ENCODE measurements around the gene ZFPM1. TPM values are rescaled to one million over a fixed set of nuclear protein-coding genes. Genes with fewer than 3 reads are reported as not detected.

Gene ZFPM1
- total RNA-seq, 3 donors from 2014 or later: 14.2 to 17.3 (median 15.9) TPM

DNA sequence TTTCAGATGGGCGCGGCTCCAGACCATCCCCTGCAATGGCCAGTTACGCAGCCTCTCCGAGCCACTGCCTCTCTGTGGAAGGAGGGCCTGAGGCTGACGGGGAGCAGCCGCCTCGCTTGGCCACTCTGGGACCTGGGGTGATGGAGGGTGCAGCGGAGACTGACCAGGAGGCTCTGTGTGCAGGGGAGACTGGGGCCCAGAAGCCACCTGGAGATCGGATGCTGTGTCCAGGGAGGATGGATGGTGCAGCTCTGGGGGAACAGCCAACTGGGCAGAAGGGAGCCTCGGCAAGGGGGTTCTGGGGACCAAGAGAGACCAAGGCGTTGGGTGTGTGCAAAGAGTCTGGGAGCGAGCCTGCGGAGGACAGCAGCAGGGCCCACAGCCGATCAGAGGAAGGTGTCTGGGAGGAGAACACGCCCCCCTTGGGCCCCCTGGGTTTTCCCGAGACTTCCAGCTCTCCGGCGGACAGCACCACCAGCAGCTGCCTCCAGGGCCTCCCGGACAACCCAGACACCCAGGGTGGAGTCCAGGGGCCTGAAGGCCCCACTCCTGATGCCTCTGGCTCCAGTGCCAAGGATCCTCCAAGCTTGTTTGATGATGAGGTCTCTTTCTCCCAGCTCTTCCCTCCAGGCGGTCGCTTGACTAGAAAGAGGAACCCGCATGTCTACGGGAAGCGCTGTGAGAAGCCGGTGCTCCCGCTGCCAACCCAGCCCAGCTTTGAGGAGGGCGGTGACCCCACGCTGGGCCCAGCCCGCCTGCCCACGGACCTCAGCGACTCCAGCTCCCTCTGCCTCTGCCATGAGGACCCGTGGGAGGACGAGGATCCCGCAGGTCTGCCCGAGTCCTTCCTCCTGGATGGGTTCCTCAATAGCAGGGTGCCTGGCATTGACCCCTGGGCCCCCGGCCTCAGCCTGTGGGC, 17.4 kb upstream of the ZFPM1 start:
- Mint-ChIP-seq H3K36me3 (ENCODE audit: insufficient read depth) (no peaks in the 10 kb centered on the region), H3K9me3 (no peaks in the 10 kb centered on the region), H3K27me3 (ENCODE audit: low read depth) (peaks cover 2% of the 10 kb centered on the region), H3K4me1 (ENCODE audit: low read depth) (peaks cover 8% of the 10 kb centered on the region), H3K4me3 (no peak overlapping the region)
- ATAC-seq: no peak
- no peak for DNase-seq

- ATAC-seq (no peak), DNase-seq (no peak)
- Mint-ChIP-seq H3K4me3 (no peak overlapping the region), H3K36me3 (ENCODE audit: insufficient read depth) (no peaks in the 10 kb centered on the region), H3K9me3 (no peaks in the 10 kb centered on the region), H3K27me3 (ENCODE audit: low read depth) (peaks cover 2% of the 10 kb centered on the region), H3K4me1 (ENCODE audit: low read depth) (peaks cover 3% of the 10 kb centered on the region)
These were observed 16.3 kb upstream of the ZFPM1 start for GRCh38 chr16:88436796-88437195.

DNA sequence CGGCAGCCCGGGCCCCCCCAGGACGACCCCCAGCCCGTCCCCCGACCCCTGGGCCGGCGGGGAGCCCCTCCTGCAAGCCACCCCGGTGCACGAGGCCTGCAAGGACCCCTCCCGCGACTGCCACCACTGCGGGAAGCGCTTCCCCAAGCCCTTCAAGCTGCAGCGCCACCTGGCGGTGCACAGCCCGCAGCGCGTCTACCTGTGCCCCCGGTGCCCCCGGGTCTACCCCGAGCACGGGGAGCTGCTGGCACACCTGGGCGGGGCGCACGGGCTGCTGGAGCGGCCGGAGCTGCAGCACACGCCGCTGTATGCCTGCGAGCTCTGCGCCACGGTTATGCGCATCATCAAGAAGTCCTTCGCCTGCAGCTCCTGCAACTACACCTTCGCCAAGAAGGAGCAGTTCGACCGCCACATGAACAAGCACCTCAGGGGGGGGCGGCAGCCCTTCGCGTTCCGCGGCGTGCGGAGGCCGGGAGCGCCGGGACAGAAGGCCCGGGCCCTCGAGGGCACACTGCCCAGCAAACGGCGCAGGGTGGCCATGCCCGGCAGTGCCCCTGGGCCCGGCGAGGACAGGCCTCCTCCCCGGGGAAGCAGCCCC, 15.6 kb upstream of the ZFPM1 start:
- no peak overlapping the region for H3K4me3 Mint-ChIP-seq
- ATAC-seq (peak; percentile 82), DNase-seq (peak; percentile 71)
- no peaks in the 10 kb centered on the region for H3K36me3 Mint-ChIP-seq (ENCODE audit: insufficient read depth)
- no peaks in the 10 kb centered on the region for H3K9me3 Mint-ChIP-seq
- peaks cover 1% of the 10 kb centered on the region for H3K4me1 Mint-ChIP-seq (ENCODE audit: low read depth)
- no peaks in the 10 kb centered on the region for H3K27me3 Mint-ChIP-seq (ENCODE audit: low read depth)

DNA sequence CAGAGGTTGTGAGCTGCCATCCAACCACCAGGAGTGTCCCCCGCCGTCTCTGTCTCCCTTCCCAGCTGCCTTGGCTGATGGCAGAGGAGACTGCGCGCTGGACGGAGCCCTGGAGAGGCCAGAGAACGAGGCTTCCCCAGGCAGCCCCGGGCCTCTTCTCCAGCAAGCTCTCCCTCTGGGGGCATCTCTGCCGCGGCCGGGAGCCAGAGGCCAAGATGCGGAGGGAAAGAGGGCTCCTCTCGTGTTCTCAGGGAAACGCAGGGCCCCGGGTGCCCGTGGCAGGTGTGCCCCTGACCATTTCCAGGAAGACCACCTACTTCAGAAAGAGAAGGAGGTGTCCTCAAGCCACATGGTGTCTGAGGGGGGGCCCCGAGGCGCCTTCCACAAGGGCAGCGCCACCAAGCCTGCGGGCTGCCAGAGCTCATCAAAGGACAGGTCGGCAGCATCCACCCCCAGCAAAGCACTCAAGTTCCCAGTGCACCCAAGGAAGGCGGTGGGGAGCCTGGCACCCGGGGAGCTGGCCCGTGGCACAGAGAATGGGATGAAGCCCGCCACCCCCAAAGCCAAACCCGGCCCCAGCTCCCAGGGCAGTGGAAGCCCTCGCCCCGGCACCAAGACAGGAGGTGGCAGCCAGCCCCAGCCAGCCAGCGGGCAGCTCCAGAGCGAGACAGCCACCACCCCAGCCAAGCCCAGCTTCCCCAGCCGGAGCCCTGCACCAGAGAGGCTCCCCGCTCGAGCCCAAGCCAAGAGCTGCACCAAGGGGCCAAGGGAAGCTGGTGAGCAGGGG, 14.8 kb upstream of the ZFPM1 start:
- no peaks in the 10 kb centered on the region for H3K27me3 Mint-ChIP-seq (ENCODE audit: low read depth)
- H3K4me3 Mint-ChIP-seq: no peak overlapping the region
- DNase-seq: no peak
- H3K4me1 Mint-ChIP-seq (ENCODE audit: low read depth): peaks cover 4% of the 10 kb centered on the region
- no peak for ATAC-seq
- no peaks in the 10 kb centered on the region for H3K36me3 Mint-ChIP-seq (ENCODE audit: insufficient read depth)
- no peaks in the 10 kb centered on the region for H3K9me3 Mint-ChIP-seq

DNA sequence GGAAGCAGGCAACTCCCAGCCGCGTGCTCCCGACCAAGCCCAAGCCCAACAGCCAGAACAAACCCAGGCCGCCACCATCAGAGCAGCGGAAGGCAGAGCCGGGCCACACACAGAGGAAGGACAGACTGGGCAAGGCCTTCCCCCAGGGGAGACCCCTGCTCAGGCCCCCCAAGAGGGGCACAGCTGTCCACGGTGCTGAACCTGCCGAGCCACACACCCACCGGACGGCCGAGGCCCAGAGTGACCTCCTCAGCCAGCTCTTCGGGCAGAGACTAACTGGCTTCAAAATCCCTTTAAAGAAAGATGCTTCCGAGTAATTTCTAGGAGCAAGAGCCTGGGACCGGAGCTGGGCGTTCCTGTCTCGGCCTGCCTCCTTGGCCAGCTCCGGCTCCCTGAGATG, 14.1 kb upstream of the ZFPM1 start:
- H3K36me3 Mint-ChIP-seq (ENCODE audit: insufficient read depth): no peaks in the 10 kb centered on the region
- no peaks in the 10 kb centered on the region for H3K9me3 Mint-ChIP-seq
- peaks cover 5% of the 10 kb centered on the region for H3K4me1 Mint-ChIP-seq (ENCODE audit: low read depth)
- H3K4me3 Mint-ChIP-seq: no peak overlapping the region
- H3K27me3 Mint-ChIP-seq (ENCODE audit: low read depth): no peaks in the 10 kb centered on the region
- DNase-seq (no peak), ATAC-seq (no peak)

DNA sequence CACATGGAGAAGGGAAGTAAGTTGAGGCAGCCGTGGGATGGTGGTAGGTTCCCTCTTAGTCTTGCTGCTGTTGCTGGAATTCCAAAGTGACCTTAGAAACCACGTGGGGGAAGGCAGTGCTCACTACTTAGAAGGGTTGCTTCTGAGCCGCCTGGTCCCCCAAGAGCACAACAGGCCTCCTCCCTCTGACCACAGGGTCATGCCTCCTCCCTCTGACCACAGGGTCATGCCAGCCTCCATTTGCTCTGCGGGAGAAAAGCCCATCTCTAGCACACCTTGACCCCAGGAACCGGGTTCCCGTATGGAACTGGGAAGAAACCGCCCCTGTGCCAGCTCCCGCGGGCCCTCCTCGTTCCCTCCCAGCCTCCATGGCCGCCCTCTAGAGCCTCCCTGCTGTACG, 13.4 kb upstream of the ZFPM1 start:
- Mint-ChIP-seq H3K4me3 (no peak overlapping the region), H3K36me3 (ENCODE audit: insufficient read depth) (no peaks in the 10 kb centered on the region), H3K4me1 (ENCODE audit: low read depth) (peaks cover 5% of the 10 kb centered on the region), H3K9me3 (no peaks in the 10 kb centered on the region), H3K27me3 (ENCODE audit: low read depth) (no peaks in the 10 kb centered on the region)
- ATAC-seq (no peak), DNase-seq (no peak)

DNA sequence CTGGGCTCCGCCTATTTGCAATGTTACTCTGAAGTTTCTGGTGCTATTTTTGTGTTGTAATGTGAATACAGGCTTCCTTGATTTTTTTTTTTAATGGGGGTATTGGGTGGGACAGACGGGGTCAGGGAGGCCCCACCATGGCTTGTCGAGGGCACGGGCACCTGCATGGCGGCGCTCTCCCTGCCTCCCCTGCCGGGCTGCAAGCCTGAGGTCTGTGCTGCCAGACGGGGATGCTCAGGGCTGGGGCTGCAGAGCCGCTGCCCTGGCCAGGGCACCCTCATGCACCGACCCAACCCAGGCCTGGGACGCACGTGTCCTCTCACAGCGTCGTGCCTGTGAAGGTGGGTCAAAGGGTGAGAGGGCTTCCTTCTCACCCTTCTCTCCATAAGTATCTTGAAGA, 13.0 kb upstream of the ZFPM1 start:
- Mint-ChIP-seq H3K9me3 (no peaks in the 10 kb centered on the region), H3K4me3 (no peak overlapping the region), H3K4me1 (ENCODE audit: low read depth) (peaks cover 5% of the 10 kb centered on the region), H3K36me3 (ENCODE audit: insufficient read depth) (no peaks in the 10 kb centered on the region), H3K27me3 (ENCODE audit: low read depth) (no peaks in the 10 kb centered on the region)
- DNase-seq (no peak), ATAC-seq (no peak)

GRCh38 chr16:88440686-88441405, 12.2 kb upstream of the ZFPM1 start:
- DNase-seq: no peak
- no peaks in the 10 kb centered on the region for H3K36me3 Mint-ChIP-seq (ENCODE audit: insufficient read depth)
- no peak for ATAC-seq
- H3K4me1 Mint-ChIP-seq (ENCODE audit: low read depth): peaks cover 3% of the 10 kb centered on the region
- no peak overlapping the region for H3K4me3 Mint-ChIP-seq
- H3K27me3 Mint-ChIP-seq (ENCODE audit: low read depth): no peaks in the 10 kb centered on the region
- no peaks in the 10 kb centered on the region for H3K9me3 Mint-ChIP-seq

GRCh38 chr16:88441460-88441859, 11.6 kb upstream of the ZFPM1 start:
- no peaks in the 10 kb centered on the region for H3K27me3 Mint-ChIP-seq (ENCODE audit: low read depth)
- no peaks in the 10 kb centered on the region for H3K36me3 Mint-ChIP-seq (ENCODE audit: insufficient read depth)
- ATAC-seq: no peak
- H3K4me3 Mint-ChIP-seq: no peak overlapping the region
- H3K9me3 Mint-ChIP-seq: no peaks in the 10 kb centered on the region
- no peak for DNase-seq
- peaks cover 3% of the 10 kb centered on the region for H3K4me1 Mint-ChIP-seq (ENCODE audit: low read depth)

DNA sequence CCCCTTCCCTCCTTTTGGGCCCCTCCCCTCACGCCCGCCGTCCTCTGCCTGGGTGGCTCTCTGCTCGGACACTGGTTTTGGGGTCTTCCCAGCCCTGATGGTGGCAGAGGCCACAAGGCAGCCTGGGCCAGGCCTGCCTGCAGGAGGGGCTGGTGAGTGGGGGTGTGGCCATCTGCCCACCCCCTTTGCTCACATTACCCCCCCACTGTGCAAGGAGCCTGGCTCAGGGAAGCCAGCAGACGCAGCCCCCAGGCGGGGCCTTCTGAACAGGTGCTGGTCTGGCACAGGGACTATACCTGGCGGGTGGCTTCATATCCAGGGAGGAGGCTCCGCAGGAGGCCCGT, 10.7 kb upstream of the ZFPM1 start:
- Mint-ChIP-seq H3K4me1 (ENCODE audit: low read depth) (peaks cover 3% of the 10 kb centered on the region), H3K4me3 (no peak overlapping the region), H3K9me3 (no peaks in the 10 kb centered on the region), H3K27me3 (ENCODE audit: low read depth) (no peaks in the 10 kb centered on the region), H3K36me3 (ENCODE audit: insufficient read depth) (no peaks in the 10 kb centered on the region)
- ATAC-seq: no peak
- no peak for DNase-seq

DNA sequence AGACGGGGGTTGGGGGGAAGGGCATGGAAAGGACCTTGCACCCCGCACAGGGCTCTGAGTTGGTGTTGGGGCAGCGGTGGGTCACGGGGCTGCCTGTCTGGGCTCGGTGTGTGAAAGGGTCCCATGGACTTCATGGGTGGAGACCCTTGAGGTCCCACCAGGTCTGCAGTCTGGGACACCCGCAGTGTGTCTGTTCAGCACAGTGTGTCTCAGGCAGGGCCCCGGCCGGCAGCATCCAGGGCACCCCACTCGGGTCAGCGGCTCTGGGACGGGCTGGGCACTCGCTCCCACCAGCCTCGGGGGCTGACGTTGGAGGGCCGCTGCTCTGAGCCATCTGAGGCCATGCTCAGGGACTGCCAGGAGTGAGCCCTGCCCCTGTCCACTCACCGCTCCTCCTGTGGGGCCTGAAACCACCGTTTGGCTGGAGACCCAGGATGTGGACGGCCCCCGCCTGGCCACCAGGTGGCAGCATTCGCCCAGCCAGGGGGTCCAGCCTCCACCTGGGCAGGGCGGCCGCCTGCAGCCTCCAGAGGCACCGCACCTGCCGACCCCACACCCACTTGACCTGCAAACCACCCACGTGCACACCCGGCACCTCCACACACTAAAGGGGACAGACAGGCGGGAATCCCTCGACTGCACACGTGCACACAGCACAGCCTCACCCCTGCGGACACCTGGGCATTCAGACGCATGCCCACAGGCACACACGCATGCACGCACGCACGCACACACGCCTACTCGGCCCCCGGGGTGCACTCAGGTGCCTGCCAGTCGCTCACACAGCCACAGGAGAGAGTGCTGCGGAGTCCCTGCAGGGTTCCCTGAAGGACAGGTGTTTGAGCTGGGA, 10.1 kb upstream of the ZFPM1 start:
- DNase-seq (peak; percentile 81), ATAC-seq (peak; percentile 93 to 96)
- no peaks in the 10 kb centered on the region for H3K9me3 Mint-ChIP-seq
- H3K27me3 Mint-ChIP-seq (ENCODE audit: low read depth): no peaks in the 10 kb centered on the region
- no peak overlapping the region for H3K4me3 Mint-ChIP-seq
- peaks cover 3% of the 10 kb centered on the region for H3K4me1 Mint-ChIP-seq (ENCODE audit: low read depth)
- no peaks in the 10 kb centered on the region for H3K36me3 Mint-ChIP-seq (ENCODE audit: insufficient read depth)

- Mint-ChIP-seq H3K9me3 (no peaks in the 10 kb centered on the region), H3K4me1 (ENCODE audit: low read depth) (peaks cover 3% of the 10 kb centered on the region), H3K27me3 (ENCODE audit: low read depth) (no peaks in the 10 kb centered on the region), H3K36me3 (ENCODE audit: insufficient read depth) (no peaks in the 10 kb centered on the region), H3K4me3 (no peak overlapping the region)
- DNase-seq (no peak), ATAC-seq (no peak)
These were observed 8.1 kb upstream of the ZFPM1 start for GRCh38 chr16:88444826-88445582.

GRCh38 chr16:88445583-88445960, 7.5 kb upstream of the ZFPM1 start:
- Mint-ChIP-seq H3K4me1 (ENCODE audit: low read depth) (peaks cover 3% of the 10 kb centered on the region), H3K9me3 (no peaks in the 10 kb centered on the region), H3K4me3 (no peak overlapping the region), H3K27me3 (ENCODE audit: low read depth) (no peaks in the 10 kb centered on the region), H3K36me3 (ENCODE audit: insufficient read depth) (no peaks in the 10 kb centered on the region)
- no peak for ATAC-seq
- DNase-seq: no peak

All from activated T-cell treated with anti-CD3 and anti-CD28 coated beads, Interleukin-2, amount 50 U/mL, for 4 hours (primary cell).